Subcutaneous adipose tissue (tissue), 4 donors: Measurements from ENCODE around the gene NR4A2. TPM values are rescaled to one million over a fixed set of nuclear protein-coding genes. Genes with fewer than 3 reads are reported as not detected.

ENCODE experiments used
- total RNA-seq, 4 donors: library from RNA; depleted of rRNA; stranded (reverse); fragments of >200 nt; gene quantifications; one replicate each; pipeline ENCODE4 v1.1.0, GENCODE V29; 2016
- TF ChIP-seq, protein P1 (sequence below): fragments of 450-650 bp; IDR thresholded peaks from one replicate; pipeline ENCODE4 v1.5.1; 2016; ENCODE audit warnings: low read depth, mild to moderate bottlenecking, control low read depth, antibody characterized with exemption, moderate library complexity

The NR4A2 gene
- total RNA-seq, 4 donors from 2014 or later, result 2.4 to 20.9 (median 8.0) TPM

DNA sequence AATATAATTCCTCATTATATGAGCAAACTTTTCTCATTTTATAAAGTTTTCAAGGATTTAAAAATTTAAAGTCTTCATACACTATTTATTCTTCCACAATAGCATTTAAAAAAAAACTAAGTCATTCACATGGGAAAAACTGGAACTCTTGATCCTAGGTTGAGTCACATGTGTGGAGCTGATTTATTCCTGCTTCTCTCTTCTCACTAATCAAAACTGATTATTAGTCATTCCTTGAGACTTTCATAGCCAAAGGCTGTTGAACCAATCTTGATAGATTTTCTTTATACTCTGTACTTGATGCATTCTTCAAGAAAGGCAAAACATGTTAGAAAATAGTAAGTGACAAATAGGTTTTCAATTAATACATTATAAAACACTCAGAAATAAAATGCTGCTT is 27.4 kb downstream of the NR4A2 start:
- TF ChIP-seq, protein P1, sequence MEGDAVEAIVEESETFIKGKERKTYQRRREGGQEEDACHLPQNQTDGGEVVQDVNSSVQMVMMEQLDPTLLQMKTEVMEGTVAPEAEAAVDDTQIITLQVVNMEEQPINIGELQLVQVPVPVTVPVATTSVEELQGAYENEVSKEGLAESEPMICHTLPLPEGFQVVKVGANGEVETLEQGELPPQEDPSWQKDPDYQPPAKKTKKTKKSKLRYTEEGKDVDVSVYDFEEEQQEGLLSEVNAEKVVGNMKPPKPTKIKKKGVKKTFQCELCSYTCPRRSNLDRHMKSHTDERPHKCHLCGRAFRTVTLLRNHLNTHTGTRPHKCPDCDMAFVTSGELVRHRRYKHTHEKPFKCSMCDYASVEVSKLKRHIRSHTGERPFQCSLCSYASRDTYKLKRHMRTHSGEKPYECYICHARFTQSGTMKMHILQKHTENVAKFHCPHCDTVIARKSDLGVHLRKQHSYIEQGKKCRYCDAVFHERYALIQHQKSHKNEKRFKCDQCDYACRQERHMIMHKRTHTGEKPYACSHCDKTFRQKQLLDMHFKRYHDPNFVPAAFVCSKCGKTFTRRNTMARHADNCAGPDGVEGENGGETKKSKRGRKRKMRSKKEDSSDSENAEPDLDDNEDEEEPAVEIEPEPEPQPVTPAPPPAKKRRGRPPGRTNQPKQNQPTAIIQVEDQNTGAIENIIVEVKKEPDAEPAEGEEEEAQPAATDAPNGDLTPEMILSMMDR, result no peak

DNA sequence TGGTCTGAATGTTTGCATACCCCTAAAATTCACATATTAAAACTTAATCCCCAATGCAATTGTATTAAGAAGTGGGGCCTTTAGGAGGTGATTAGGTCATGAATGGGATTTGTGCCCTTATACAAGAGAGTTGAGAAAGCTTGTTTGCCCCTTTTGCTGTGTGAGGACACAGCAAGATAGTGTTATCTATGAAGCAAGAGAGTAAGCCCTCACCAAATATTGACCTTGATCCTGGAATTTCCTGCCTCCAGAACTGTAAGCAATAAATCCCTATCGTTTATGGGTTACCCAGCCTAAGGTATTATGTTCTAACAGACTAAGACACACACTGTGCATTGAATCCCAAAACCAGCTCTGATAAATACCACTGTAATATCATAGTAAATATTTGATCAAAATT is 32.2 kb downstream of the NR4A2 start:
- TF ChIP-seq, protein P1, result no peak

DNA sequence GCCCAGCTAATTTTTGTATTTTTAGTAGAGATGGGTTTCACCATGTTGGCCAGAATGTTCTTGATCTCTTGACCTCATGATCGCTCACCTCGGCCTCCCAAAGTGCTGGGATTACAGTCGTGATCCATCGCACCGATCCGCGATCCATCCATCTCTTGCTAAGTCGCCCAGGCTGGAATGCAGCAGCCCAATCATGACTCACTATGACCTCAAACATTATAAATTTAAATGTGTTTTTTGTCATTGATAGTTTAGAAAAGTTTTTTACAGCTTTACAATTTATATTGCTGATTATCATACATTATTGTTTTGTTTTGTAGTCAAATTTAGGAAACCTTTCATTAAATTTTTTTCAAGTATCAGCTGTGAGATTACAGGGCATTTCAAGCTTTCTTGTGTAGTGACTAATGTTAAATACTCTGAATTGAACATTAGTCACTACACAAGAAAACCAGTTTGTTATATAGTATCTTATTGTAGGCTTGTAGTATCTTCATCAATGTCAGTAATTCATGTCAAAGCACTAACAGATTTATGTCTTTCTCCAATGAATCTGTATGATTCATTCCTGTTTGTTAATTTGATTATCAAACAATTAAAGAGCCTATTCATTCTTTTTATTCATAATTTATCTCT is 37.5 kb downstream of the NR4A2 start:
- TF ChIP-seq, protein P1, result no peak

DNA sequence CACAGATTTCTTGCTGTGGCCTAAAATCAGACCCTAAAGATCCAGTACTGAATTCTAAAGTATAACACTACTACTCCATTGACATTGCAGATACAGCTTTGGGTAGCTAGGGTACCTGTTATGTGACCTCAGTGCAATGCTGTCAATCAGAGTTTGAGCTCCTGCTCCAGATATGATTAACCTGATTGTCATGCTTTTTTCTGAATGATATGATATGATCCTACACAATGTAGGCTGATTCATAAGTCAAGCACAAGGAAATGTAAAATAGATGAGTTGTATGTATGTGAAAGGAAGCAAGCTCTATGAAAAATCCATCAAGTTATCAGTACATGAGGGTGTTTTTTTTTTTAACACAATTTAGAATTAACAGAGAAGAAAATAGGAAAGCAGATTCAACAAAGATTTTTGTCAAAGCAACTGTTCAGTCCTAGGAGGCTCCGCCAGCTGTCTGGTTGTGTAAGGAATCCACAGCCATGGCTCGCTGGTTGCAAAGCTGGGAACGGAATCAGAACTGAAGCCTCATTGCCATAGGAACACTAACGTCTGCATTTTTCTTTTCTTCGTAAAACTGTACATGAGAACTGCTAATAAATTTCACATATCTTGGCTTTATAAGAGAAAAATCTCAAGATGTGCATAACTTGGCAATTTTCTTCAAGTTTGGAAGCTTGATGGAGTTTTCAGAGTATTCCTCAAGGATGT is 52.9 kb downstream of the NR4A2 start:
- TF ChIP-seq, protein P1, result no peak

Other genes with a start within 250 kb of the NR4A2 start
- gene GPD2, start 103.7 kb upstream of the NR4A2 start, total RNA-seq, result 100 to 1,000 TPM in 1 of 4 donors, 10 to 100 TPM in 3; 40.9 to 112 (median 56.3) TPM